Suprapubic skin (tissue), 4 donors: ENCODE results near the gene ANKRD29. TPM values are rescaled to one million over a fixed set of nuclear protein-coding genes. Genes with fewer than 3 reads are reported as not detected.

Experiments used
- DNase-seq, 2 donors: peaks; one replicate each; pipeline ENCODE4 v3.0.0-alpha.2; 2019; ENCODE audit warnings: low spot score in 2 of 2
- H3K27ac ChIP-seq: fragments of 200-600 bp; sonication (generic); one replicate; pipeline ENCODE4 v1.5.1; 2019
- H3K27me3 ChIP-seq: fragments of 200-600 bp; sonication (generic); one replicate; pipeline ENCODE4 v1.5.1; 2019
- H3K36me3 ChIP-seq: fragments of 200-600 bp; sonication (generic); one replicate; pipeline ENCODE4 v1.5.1; 2019
- H3K4me1 ChIP-seq: fragments of 200-600 bp; sonication (generic); one replicate; pipeline ENCODE4 v1.5.1; 2019
- H3K4me3 ChIP-seq: fragments of 200-600 bp; sonication (generic); one replicate; pipeline ENCODE4 v1.5.1; 2019; ENCODE audit warnings: mild to moderate bottlenecking
- H3K9me3 ChIP-seq: fragments of 200-600 bp; sonication (generic); one replicate; pipeline ENCODE4 v1.5.1; 2019
- CTCF ChIP-seq, 2 donors: fragments of 200-600 bp in 1 of 2; fragments of 450-650 bp in 1 of 2; sonication (generic) in 1 of 2; IDR thresholded peaks; one replicate each; pipeline ENCODE4 v1.5.1; 2016 to 2019; ENCODE audit warnings: antibody characterized with exemption in 2 of 2, mild to moderate bottlenecking in 1 of 2, moderate library complexity in 1 of 2
- EP300 ChIP-seq: sonication (generic); formaldehyde crosslinking; IDR thresholded peaks from one replicate; pipeline ENCODE4 v1.6.1; 2017; ENCODE audit warnings: antibody characterized with exemption
- POLR2A ChIP-seq, 2 donors: fragments of 450-650 bp; IDR thresholded peaks; one replicate each; pipeline ENCODE4 v1.6.1; 2017; ENCODE audit warnings: antibody characterized with exemption in 2 of 2, mild to moderate bottlenecking in 2 of 2, moderate library complexity in 2 of 2
- POLR2AphosphoS5 ChIP-seq, 3 donors: sonication (generic); formaldehyde crosslinking; IDR thresholded peaks; one replicate each; pipeline ENCODE4 v1.6.1; 2017; ENCODE audit warnings: antibody characterized with exemption in 3 of 3
- WGBS: methylation state at CpG from one replicate; pipeline ENCODE4 v1.1.5; 2018; 5-methylcytosine and 5-hydroxymethylcytosine counted together
- total RNA-seq, 4 donors: library from RNA; depleted of rRNA; stranded (reverse); fragments of >200 nt; gene quantifications; one replicate each; pipeline ENCODE4 v1.1.0, GENCODE V29; 2016

The ANKRD29 gene
- total RNA-seq, 4 donors from 2014 or later, result 1.5 to 9.9 (median 6.2) TPM

GRCh38 chr18:23636071-23636399 is 26.7 kb downstream of the ANKRD29 start:
- Histone ChIP-seq H3K4me3 (no peak overlapping the region), H3K36me3 (no peaks in the 10 kb centered on the region)

GRCh38 chr18:23635283-23636070 is 27.2 kb downstream of the ANKRD29 start:
- H3K36me3 ChIP-seq, result no peaks in the 10 kb centered on the region
- H3K27ac ChIP-seq, result no peak overlapping the region
- WGBS, result 87% methylated on average over 6 of the region's 6 CpGs
- no peaks in the 10 kb centered on the region for H3K9me3 ChIP-seq
- no peak overlapping the region for H3K4me3 ChIP-seq
- DNase-seq, result no peak
- peaks cover 5% of the 10 kb centered on the region for H3K4me1 ChIP-seq
- no peaks in the 10 kb centered on the region for H3K27me3 ChIP-seq
- TF ChIP-seq EP300 (no peak), POLR2AphosphoS5 (IDR thresholded peaks at IDR 0.05) (no peak), CTCF (IDR thresholded peaks at IDR 0.05) (no peak), POLR2A (IDR thresholded peaks at IDR 0.05) (no peak)

More at GRCh38 chr18:23636071-23636399, 26.7 kb downstream of the ANKRD29 start:
- TF ChIP-seq POLR2AphosphoS5 (IDR thresholded peaks at IDR 0.05) (no peak), CTCF (IDR thresholded peaks at IDR 0.05) (no peak), POLR2A (IDR thresholded peaks at IDR 0.05) (no peak), EP300 (no peak)
- H3K27ac ChIP-seq, result no peak overlapping the region
- peaks cover 5% of the 10 kb centered on the region for H3K4me1 ChIP-seq
- H3K9me3 ChIP-seq, result no peaks in the 10 kb centered on the region
- no peak for DNase-seq
- WGBS, result 100% methylated on average over 3 of the region's 3 CpGs
- H3K27me3 ChIP-seq, result no peaks in the 10 kb centered on the region

DNA sequence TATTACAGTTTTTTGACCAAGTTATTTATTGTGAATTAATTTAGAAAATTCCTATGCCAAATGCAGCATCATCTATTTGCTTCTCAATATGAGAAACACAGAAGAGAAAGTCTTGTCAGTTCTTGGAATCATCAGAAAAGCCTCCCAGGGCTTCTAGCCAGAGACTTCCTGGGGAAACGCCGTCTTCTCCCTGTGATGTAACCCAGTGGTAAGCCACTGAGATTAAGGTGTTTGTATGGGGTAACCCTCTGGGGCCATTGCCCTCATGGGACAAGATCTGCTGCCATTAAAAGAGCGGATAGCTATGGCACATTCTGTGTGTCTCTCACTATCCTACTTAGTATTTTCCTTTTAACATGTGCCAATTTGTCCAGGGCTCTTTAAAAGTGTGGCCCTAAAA is 28.0 kb downstream of the ANKRD29 start:
- H3K4me3 ChIP-seq, result no peak overlapping the region
- no peaks in the 10 kb centered on the region for H3K27me3 ChIP-seq
- no peaks in the 10 kb centered on the region for H3K36me3 ChIP-seq
- no peak for DNase-seq
- TF ChIP-seq EP300 (no peak), POLR2AphosphoS5 (IDR thresholded peaks at IDR 0.05) (no peak), POLR2A (IDR thresholded peaks at IDR 0.05) (no peak), CTCF (IDR thresholded peaks at IDR 0.05) (no peak)
- WGBS, result 70% methylated on average over 3 of the region's 3 CpGs
- no peaks in the 10 kb centered on the region for H3K9me3 ChIP-seq
- peaks cover 5% of the 10 kb centered on the region for H3K4me1 ChIP-seq
- H3K27ac ChIP-seq, result no peak overlapping the region

GRCh38 chr18:23632615-23633014 is 30.1 kb downstream of the ANKRD29 start:
- Histone ChIP-seq H3K27me3 (no peaks in the 10 kb centered on the region), H3K4me3 (no peak overlapping the region), H3K9me3 (no peaks in the 10 kb centered on the region), H3K36me3 (no peaks in the 10 kb centered on the region), H3K27ac (no peak overlapping the region), H3K4me1 (peaks cover 5% of the 10 kb centered on the region)
- DNase-seq, result no peak
- no peak for TF ChIP-seq POLR2AphosphoS5 (IDR thresholded peaks at IDR 0.05)
- no peak for TF ChIP-seq EP300
- TF ChIP-seq CTCF (IDR thresholded peaks at IDR 0.05), result no peak
- TF ChIP-seq POLR2A (IDR thresholded peaks at IDR 0.05), result no peak
- 67% methylated on average over 1 of the region's 1 CpG for WGBS

- no peak for DNase-seq
- Histone ChIP-seq H3K4me1 (peaks cover 14% of the 10 kb centered on the region), H3K36me3 (no peaks in the 10 kb centered on the region), H3K4me3 (no peak overlapping the region), H3K27ac (no peak overlapping the region), H3K9me3 (no peaks in the 10 kb centered on the region), H3K27me3 (no peaks in the 10 kb centered on the region)
- WGBS, result 11% methylated on average over 11 of the region's 11 CpGs
- no peak for TF ChIP-seq POLR2A (IDR thresholded peaks at IDR 0.05)
- TF ChIP-seq CTCF (IDR thresholded peaks at IDR 0.05), result no peak
- no peak for TF ChIP-seq POLR2AphosphoS5 (IDR thresholded peaks at IDR 0.05)
- no peak for TF ChIP-seq EP300
Observed at GRCh38 chr18:23631746-23632145, 31.0 kb downstream of the ANKRD29 start.
